BJ (cell line): ENCODE results near the gene SGPP1. TPM values are rescaled to one million over a fixed set of nuclear protein-coding genes. Genes with fewer than 3 reads are reported as not detected.

Experiments
- CTCF ChIA-PET: fragments of 350-600 bp; formaldehyde crosslinking; extraction: SDS; loops from one replicate; lab custom pipeline; 2021; ENCODE audit warnings: antibody characterized with exemption, inconsistent platforms; lab: Yijun Ruan, JAX
- POLR2A ChIA-PET: fragments of 300-600 bp; sonication (Branson Sonifier 250); formaldehyde crosslinking; extraction: SDS; loops from one replicate; lab custom pipeline; 2021; ENCODE audit warnings: antibody characterized with exemption; lab: Charles Lee
- DNase-seq: peaks from one replicate; pipeline ENCODE4 v3.0.0-alpha.2; 2011; ENCODE audit warnings: low read depth
- H3K27me3 ChIP-seq: 2 replicates; pipeline ENCODE4 v1.6.0; 2011; ENCODE audit warnings: low read length; ENCODE audit not compliant: control insufficient read depth, insufficient read depth
- H3K36me3 ChIP-seq: 2 replicates; pipeline ENCODE4 v1.5.1; 2011; ENCODE audit warnings: low read length; ENCODE audit not compliant: control insufficient read depth, insufficient read depth
- H3K4me3 ChIP-seq: 2 replicates; pipeline ENCODE4 v1.5.1; 2011; ENCODE audit warnings: low read depth, mild to moderate bottlenecking, control low read depth, low read length
- CTCF ChIP-seq: IDR thresholded peaks from 2 replicates; pipeline ENCODE4 v1.5.1; 2011; ENCODE audit warnings: low read depth, mild to moderate bottlenecking, control low read depth, inconsistent platforms, low read length, moderate library complexity; ENCODE audit not compliant: insufficient read depth
- polyA plus RNA-seq: library from polyadenylated mRNA; depleted of rRNA; stranded (reverse); fragments of >200 nt; gene quantifications from 2 replicates; pipeline ENCODE4 v1.2.3, GENCODE V29; 2011

SGPP1 gene
- polyA plus RNA-seq, 1 experiment, result 8.9 TPM

- Histone ChIP-seq H3K4me3 (no peak overlapping the region), H3K36me3 (0 out of 2 replicates have a peak, but pooled peaks cover 1% of the 10 kb centered on the region), H3K27me3 (no peaks in the 10 kb centered on the region)
- CTCF ChIA-PET, result interaction anchor here (1.4 kb wide), 1 partner anchor 12 kb away, joined by 3 read pairs; no protein-coding TSS in a partner anchor
- POLR2A ChIA-PET, result no interaction called here
- TF ChIP-seq CTCF, result no peak
- DNase-seq, result no peak
Measured at GRCh38 chr14:63676615-63677014, 51.2 kb downstream of the SGPP1 start.

GRCh38 chr14:63673886-63674497 lies 53.9 kb downstream of the SGPP1 start:
- Histone ChIP-seq H3K36me3 (no peaks in the 10 kb centered on the region), H3K4me3 (no peak overlapping the region), H3K27me3 (no peaks in the 10 kb centered on the region)
- DNase-seq, result no peak
- TF ChIP-seq CTCF, result no peak
- POLR2A ChIA-PET, result no interaction called here
- CTCF ChIA-PET, result no interaction called here

GRCh38 chr14:63673255-63673654 lies 54.6 kb downstream of the SGPP1 start:
- Histone ChIP-seq H3K27me3 (no peaks in the 10 kb centered on the region), H3K36me3 (no peaks in the 10 kb centered on the region), H3K4me3 (no peak overlapping the region)
- no peak for DNase-seq
- ChIA-PET POLR2A (no interaction called here), CTCF (interaction anchor here (1.1 kb wide), 1 partner anchor 14 kb away, joined by 3 read pairs; no protein-coding TSS in a partner anchor)
- TF ChIP-seq CTCF, result no peak

GRCh38 chr14:63672417-63673180 lies 55.3 kb downstream of the SGPP1 start:
- no peak for TF ChIP-seq CTCF
- DNase-seq, result peak; percentile 31
- CTCF ChIA-PET, result interaction anchor here (1.1 kb wide), 1 partner anchor 14 kb away, joined by 3 read pairs; no protein-coding TSS in a partner anchor
- Histone ChIP-seq H3K27me3 (no peaks in the 10 kb centered on the region), H3K36me3 (no peaks in the 10 kb centered on the region), H3K4me3 (no peak overlapping the region)
- POLR2A ChIA-PET, result no interaction called here

GRCh38 chr14:63671987-63672386 lies 55.9 kb downstream of the SGPP1 start:
- POLR2A ChIA-PET, result no interaction called here

More at GRCh38 chr14:63671987-63672386, 55.9 kb downstream of the SGPP1 start:
- Histone ChIP-seq H3K27me3 (no peaks in the 10 kb centered on the region), H3K4me3 (no peak overlapping the region), H3K36me3 (no peaks in the 10 kb centered on the region)
- CTCF ChIA-PET, result no interaction called here
- DNase-seq, result no peak
- no peak for TF ChIP-seq CTCF
